Breast epithelium (tissue), 3 donors: ENCODE measurements around the gene CAMTA1.

ENCODE experiments used
- CTCF ChIP-seq, 3 donors: fragments of 450-650 bp; IDR thresholded peaks; one replicate each; pipeline ENCODE4 v1.5.1; 2016 to 2017; ENCODE audit warnings: antibody characterized with exemption in 3 of 3, mild to moderate bottlenecking in 3 of 3, moderate library complexity in 3 of 3
- POLR2A ChIP-seq: fragments of 450-650 bp; IDR thresholded peaks from one replicate; pipeline ENCODE4 v1.6.1; 2016; ENCODE audit warnings: antibody characterized with exemption, mild to moderate bottlenecking, moderate library complexity
- POLR2AphosphoS5 ChIP-seq, 3 donors: sonication (generic); formaldehyde crosslinking; IDR thresholded peaks; one replicate each; pipeline ENCODE4 v1.6.1; 2017; ENCODE audit warnings: antibody characterized with exemption in 3 of 3

DNA sequence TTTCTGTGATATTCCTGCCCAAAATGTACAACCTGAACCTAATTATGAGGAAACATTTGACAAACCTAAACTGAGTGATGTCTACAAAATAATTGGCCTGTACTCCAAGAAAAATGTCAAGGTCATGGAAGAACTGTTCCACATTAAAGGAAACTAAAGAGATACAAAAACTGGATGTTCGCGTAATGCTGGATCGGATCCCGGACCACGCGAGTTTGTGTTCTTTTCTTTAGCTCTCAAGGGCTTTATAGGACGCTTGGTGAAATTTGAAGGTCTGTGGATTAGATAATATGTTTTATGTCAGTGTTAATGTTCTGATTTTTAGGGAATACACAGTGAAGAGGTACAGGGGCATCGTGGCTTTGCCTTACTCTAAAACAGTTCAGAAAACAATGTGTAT lies 400.5 kb downstream of the CAMTA1 start:
- TF ChIP-seq CTCF (IDR thresholded peaks at IDR 0.05): no peak
- no peak for TF ChIP-seq POLR2AphosphoS5 (IDR thresholded peaks at IDR 0.05)
- no peak for TF ChIP-seq POLR2A
